LNCAP (cell line): ENCODE measurements around the gene CALML3.

Experiments used
- TF ChIP-seq, protein P1 (sequence below): fragments of 450-650 bp; IDR thresholded peaks from 2 replicates; pipeline ENCODE4 v1.5.1; 2017; ENCODE audit warnings: mild to moderate bottlenecking

Gene CALML3

DNA sequence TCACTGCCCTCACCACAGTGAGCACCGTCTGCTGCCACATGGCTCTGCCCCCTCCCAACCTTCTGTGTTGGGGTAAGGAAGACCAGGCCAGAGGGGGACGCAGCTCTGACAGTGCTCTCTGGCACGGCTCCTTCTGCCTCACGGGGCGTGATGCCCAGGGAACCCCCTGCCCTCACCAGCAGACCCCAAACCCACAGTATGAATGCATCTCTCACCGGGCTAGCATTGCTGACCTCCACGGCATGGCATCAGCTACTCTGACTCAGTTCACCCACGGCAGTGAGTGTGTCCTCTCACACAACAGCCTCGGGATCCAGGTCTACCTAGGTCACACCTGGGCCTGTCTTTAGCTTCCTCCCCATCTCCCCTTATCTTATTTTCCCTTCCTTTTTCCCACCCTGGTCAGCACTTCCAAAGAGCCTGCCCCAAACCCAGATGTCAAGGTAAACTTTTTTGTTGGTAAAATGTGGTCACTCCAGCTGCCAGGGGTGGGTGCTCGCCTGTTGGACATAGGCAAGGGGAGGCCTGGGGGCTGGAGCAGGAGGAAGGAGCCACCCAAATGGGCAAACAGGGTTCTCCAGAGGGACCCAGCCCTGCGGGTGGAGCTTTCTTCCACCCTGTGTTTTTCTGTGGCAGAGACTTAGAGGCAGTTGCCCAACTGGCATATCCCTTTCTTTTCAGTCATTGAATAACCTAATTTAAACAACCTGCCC lies 4.4 kb downstream of the CALML3 start:
- TF ChIP-seq, protein P1, sequence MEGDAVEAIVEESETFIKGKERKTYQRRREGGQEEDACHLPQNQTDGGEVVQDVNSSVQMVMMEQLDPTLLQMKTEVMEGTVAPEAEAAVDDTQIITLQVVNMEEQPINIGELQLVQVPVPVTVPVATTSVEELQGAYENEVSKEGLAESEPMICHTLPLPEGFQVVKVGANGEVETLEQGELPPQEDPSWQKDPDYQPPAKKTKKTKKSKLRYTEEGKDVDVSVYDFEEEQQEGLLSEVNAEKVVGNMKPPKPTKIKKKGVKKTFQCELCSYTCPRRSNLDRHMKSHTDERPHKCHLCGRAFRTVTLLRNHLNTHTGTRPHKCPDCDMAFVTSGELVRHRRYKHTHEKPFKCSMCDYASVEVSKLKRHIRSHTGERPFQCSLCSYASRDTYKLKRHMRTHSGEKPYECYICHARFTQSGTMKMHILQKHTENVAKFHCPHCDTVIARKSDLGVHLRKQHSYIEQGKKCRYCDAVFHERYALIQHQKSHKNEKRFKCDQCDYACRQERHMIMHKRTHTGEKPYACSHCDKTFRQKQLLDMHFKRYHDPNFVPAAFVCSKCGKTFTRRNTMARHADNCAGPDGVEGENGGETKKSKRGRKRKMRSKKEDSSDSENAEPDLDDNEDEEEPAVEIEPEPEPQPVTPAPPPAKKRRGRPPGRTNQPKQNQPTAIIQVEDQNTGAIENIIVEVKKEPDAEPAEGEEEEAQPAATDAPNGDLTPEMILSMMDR, result no peak

DNA sequence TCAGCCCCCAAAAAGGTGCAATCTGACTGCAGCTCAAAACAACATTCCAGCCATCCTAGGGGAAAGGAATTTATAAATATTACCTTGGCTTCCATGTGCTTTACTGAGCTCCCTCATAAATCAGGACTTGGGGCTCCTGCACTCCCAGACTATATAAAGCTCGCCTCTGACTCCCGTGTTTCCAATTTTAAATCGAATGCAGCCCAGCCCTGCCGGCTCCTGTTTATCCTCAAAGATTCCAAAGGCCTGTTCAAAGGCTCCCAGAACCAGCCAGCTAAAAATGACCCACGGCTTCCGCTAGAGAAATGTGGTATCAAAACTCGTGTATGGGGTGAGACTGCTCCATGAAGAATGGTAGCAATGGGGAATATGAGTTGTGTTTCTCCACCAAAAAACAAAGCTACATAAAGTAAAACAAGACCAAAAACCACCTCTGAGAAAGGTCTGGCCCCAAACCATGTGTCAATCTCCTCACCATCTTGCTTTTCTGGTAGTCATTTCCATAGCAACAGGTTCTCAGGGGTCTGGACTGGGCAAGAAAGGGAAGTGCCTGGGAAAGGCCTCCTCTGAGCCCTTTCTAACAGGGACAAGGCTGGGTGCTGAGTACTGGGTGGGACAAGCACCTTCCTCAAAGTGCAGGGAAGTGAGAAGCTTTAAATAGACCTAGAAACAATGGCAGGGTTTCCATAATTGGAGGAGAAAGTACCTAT lies 5.1 kb downstream of the CALML3 start:
- TF ChIP-seq, protein P1, result no peak

DNA sequence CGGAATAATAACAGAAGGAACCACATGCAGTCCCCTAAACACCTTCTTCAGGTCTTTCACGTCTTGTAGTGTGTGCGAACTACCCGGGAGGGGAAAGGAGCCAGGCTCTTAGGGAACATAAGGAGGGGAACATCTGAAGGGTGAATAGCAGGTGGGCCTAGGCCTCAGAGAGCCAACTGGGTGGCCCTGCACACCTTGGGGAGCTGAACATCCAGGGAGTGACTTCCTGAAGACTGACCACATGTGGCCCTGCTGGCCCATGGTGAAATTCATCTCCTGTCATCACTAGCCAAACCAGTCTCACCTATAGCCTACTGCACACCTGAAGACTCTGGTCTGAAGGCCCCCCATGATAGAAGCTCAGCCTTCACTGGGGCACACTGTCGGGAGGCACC lies 5.6 kb downstream of the CALML3 start:
- TF ChIP-seq, protein P1, result no peak

DNA sequence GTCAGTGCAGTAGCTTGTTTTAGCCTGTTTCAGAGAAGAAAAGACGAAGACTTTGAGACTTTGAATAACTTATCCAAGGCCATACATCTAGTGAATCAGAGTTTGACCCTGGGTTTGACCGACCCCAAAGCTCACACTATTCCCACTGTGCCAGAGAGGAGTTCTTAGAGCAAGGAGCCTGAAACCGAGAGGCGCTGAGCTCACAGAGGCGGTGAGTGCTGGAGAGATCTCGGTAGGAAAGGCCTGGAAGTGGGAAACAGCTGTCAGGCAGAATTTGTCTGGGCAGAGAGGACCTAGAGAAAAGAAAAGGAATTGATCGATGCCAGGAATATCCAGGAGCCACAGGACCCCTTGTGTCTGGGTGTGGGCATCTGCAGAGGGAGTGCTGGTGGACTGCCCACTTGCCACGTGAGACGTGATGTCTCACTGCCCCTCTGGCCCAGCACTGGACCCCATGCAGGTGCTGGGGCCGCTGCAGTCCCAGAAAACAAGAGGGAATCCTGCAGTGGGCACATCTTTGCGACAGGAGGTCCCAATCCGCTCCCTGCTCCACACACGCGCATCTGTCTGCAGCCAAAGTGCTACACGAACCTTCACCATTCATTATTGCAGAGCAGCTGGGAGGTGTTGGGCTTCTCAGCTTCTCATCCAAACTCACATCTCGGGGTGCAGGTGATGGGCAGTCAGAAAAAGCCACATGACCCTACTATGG lies 6.2 kb downstream of the CALML3 start:
- TF ChIP-seq, protein P1, result no peak

DNA sequence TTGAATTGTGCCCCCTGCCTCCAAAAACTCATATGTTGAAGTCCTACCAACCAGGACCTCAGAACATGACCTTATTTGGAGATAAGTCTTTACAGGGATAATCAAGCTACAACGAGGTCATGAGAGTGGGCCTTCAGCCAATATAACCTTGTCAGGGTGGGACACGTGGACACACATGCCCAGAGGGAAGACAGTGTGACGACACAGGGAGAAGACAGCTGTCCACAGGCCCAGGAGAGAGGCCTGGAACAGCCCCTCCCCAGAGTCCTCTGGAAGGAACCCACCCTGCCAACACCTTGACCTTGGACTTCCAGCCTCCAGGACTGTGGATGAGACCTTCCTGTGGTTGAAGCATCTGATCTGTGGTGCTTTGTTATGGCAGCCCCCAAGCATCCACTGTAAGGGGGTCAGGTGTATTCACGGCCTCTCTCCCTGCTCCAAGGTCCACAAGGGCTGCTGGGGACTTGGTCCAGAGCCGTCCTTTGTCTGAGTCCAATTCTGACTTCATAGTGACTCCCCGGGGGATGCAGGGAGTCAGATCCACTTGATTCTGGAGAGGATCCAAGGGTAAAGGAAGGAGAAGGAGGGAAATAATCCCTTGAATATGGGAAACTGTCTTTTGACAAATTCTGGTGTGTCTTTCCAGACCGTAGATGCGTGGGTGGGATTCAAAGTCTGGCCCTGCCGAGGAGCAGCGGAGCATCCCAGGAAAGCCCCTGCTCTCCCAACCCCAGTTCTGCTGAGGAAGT lies 7.0 kb downstream of the CALML3 start:
- TF ChIP-seq, protein P1, result no peak

DNA sequence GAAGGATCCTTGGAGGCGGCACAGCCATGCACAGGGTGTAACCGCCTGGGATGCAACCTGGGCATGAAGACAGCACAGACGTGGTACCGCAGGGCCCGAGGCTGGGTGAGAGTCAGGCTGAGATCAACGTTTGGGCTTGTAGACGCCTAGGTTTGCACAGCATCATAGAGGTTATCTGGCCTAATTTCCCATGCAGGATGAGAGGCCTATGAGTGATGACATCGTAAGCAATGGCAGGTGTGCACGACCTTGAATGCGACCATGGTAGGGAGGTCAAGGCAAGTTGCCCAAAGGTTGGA lies 7.5 kb downstream of the CALML3 start:
- TF ChIP-seq, protein P1, result no peak

DNA sequence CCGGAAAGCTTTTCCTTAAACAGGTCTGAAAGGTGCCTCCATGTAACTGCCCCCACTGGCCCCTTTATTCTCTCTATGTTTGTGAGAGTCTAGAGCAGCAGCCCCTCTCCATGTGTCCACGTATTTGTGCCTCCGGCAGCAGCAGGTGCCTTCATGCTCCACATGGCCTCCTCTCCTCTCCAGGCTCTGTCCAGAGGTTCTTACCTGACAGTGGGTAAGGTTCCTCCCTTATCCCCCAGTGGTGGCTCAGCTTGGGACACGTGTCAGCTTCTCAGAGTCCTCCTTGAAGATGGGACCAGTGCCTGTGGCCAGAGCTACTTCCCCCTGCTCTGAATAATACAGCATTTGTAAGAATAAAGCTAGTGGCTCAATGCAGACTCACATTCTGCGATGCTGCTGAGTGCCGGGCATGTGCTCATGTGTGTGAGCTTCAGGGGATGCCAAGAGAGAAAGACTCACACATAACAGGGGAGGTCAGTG lies 7.9 kb downstream of the CALML3 start:
- TF ChIP-seq, protein P1, result no peak
